Mesenchymal stem cell (in vitro differentiated cells and primary cell): ENCODE measurements around the gene MSH4.
A peak's percentile ranks its signal among the peaks of the same experiment; 100 is the strongest.

Experiments used
- DNase-seq: peaks from one replicate; pipeline ENCODE4 v3.0.0-alpha.2; 2013
- H2AFZ ChIP-seq: one replicate; pipeline ENCODE4 v1.6.1; 2013; ENCODE audit warnings: low read depth, mild to moderate bottlenecking, control low read depth, inconsistent platforms, low read length, moderate library complexity
- H2AK5ac ChIP-seq: 2 replicates; pipeline ENCODE4 v1.6.1; 2013; ENCODE audit warnings: low read length, moderate library complexity, mild to moderate bottlenecking, inconsistent platforms; ENCODE audit not compliant: severe bottlenecking
- H2BK120ac ChIP-seq: one replicate; pipeline ENCODE4 v1.6.1; 2013; ENCODE audit warnings: low read depth, mild to moderate bottlenecking, inconsistent platforms, low read length, moderate library complexity
- H2BK12ac ChIP-seq, 2 experiments: one replicate each; pipeline ENCODE4 v1.6.1; 2013; ENCODE audit warnings: inconsistent platforms in 2 of 2, low read length in 2 of 2, mild to moderate bottlenecking in 2 of 2, moderate library complexity in 2 of 2, control low read depth in 1 of 2
- H2BK15ac ChIP-seq: one replicate; pipeline ENCODE4 v1.6.1; 2013; ENCODE audit warnings: mild to moderate bottlenecking, low read depth, inconsistent platforms; ENCODE audit not compliant: poor library complexity, severe bottlenecking
- H2BK5ac ChIP-seq: 2 replicates; pipeline ENCODE4 v1.6.1; 2013; ENCODE audit warnings: low read depth, mild to moderate bottlenecking, low read length, control low read depth, inconsistent platforms; ENCODE audit not compliant: poor library complexity, severe bottlenecking
- H3K14ac ChIP-seq, 2 experiments: one replicate each; pipeline ENCODE4 v1.6.1; 2013; ENCODE audit warnings: inconsistent platforms in 2 of 2, low read length in 2 of 2, control low read depth in 1 of 2, mild to moderate bottlenecking in 1 of 2, moderate library complexity in 1 of 2
- H3K18ac ChIP-seq, 2 experiments: one replicate each; pipeline ENCODE4 v1.6.1; 2013; ENCODE audit warnings: inconsistent platforms in 2 of 2, low read length in 2 of 2, control low read depth in 1 of 2, low read depth in 1 of 2, mild to moderate bottlenecking in 1 of 2
- H3K23ac ChIP-seq, 2 experiments: one replicate each; pipeline ENCODE4 v1.6.1; 2013; ENCODE audit warnings: inconsistent platforms in 2 of 2, low read length in 2 of 2, mild to moderate bottlenecking in 2 of 2, moderate library complexity in 2 of 2, control low read depth in 1 of 2
- H3K27ac ChIP-seq: 2 replicates; pipeline ENCODE4 v1.5.1; 2013; ENCODE audit warnings: mild to moderate bottlenecking, moderate library complexity, low read length, control low read depth, inconsistent platforms; ENCODE audit not compliant: poor library complexity, severe bottlenecking
- H3K27me3 ChIP-seq, 2 experiments: 2 replicates each; pipeline versions ENCODE4 v1.6.1 to v1.7.0; 2013; ENCODE audit warnings: low read length in 2 of 2, mild to moderate bottlenecking in 2 of 2, moderate library complexity in 2 of 2, control low read depth in 1 of 2, inconsistent platforms in 1 of 2; ENCODE audit not compliant: control insufficient read depth in 1 of 2, insufficient read depth in 1 of 2
- H3K36me3 ChIP-seq, 2 experiments: 2 replicates each; pipeline versions ENCODE4 v1.6.1 to v1.7.0; 2013; ENCODE audit warnings: low read length in 2 of 2, control low read depth in 1 of 2, inconsistent platforms in 1 of 2, low read depth in 1 of 2, mild to moderate bottlenecking in 1 of 2; ENCODE audit not compliant: insufficient read depth in 2 of 2, control insufficient read depth in 1 of 2
- H3K4ac ChIP-seq, 2 experiments: one replicate each; pipeline ENCODE4 v1.6.1; 2013; ENCODE audit warnings: inconsistent platforms in 2 of 2, low read length in 2 of 2, mild to moderate bottlenecking in 2 of 2, moderate library complexity in 2 of 2, control low read depth in 1 of 2, low read depth in 1 of 2
- H3K4me1 ChIP-seq: 2 replicates; pipeline ENCODE4 v1.6.1; 2013; ENCODE audit warnings: low read depth, low read length, control low read depth; ENCODE audit not compliant: control insufficient read depth, insufficient read depth
- H3K4me2 ChIP-seq: 2 replicates; pipeline ENCODE4 v1.6.1; 2013; ENCODE audit warnings: low read length, mild to moderate bottlenecking, inconsistent platforms; ENCODE audit not compliant: poor library complexity, severe bottlenecking
- H3K4me3 ChIP-seq, 2 experiments: 2 replicates each; pipeline versions ENCODE4 v1.5.1 to v1.7.0; 2013; ENCODE audit warnings: low read length in 2 of 2, mild to moderate bottlenecking in 2 of 2, control low read depth in 1 of 2, low read depth in 1 of 2; ENCODE audit not compliant: insufficient read depth in 1 of 2
- H3K79me1 ChIP-seq: replicated peaks from 2 replicates; pipeline ENCODE4 v1.6.1; 2013; ENCODE audit warnings: mild to moderate bottlenecking, control low read depth, low read length, inconsistent platforms; ENCODE audit not compliant: poor library complexity, severe bottlenecking
- H3K9ac ChIP-seq: 2 replicates; pipeline ENCODE4 v1.7.0; 2013; ENCODE audit warnings: mild to moderate bottlenecking, low read length, moderate library complexity
- H3K9me3 ChIP-seq: 2 replicates; pipeline ENCODE4 v1.7.0; 2013; ENCODE audit warnings: mild to moderate bottlenecking, low read length; ENCODE audit not compliant: control insufficient read depth
- H4K8ac ChIP-seq: one replicate; pipeline ENCODE4 v1.6.1; 2013; ENCODE audit warnings: inconsistent platforms, mild to moderate bottlenecking, low read length, moderate library complexity
- H4K91ac ChIP-seq: one replicate; pipeline ENCODE4 v1.6.1; 2013; ENCODE audit warnings: mild to moderate bottlenecking, low read length, inconsistent platforms
- WGBS: methylation state at CpG from one replicate; pipeline ENCODE4 v1.1.7; 2013; ENCODE audit warnings: mixed read lengths; 5-methylcytosine and 5-hydroxymethylcytosine counted together

Gene MSH4

GRCh38 chr1:75901371-75901770, 104.7 kb downstream of the MSH4 start:
- no CpG with 5 or more reads among the region's 1 CpG for WGBS
- no peak overlapping the region for H4K91ac ChIP-seq
- H3K27ac ChIP-seq = no peak overlapping the region

GRCh38 chr1:75908717-75909152, 112.1 kb downstream of the MSH4 start:
- no peak overlapping the region for H3K14ac ChIP-seq
- H3K36me3 ChIP-seq = no peaks in the 10 kb centered on the region
- no peak overlapping the region for H3K27ac ChIP-seq
- no peak overlapping the region for H2AK5ac ChIP-seq
- H2BK5ac ChIP-seq = no peak overlapping the region
- no peak overlapping the region for H2BK120ac ChIP-seq
- no peak overlapping the region for H2BK15ac ChIP-seq
- no peak overlapping the region for H4K91ac ChIP-seq
- no peaks in the 10 kb centered on the region for H3K79me1 ChIP-seq
- H4K8ac ChIP-seq = no peak overlapping the region
- no peak overlapping the region for H3K4me2 ChIP-seq
- H3K4me3 ChIP-seq = no peak overlapping the region
- no peaks in the 10 kb centered on the region for H3K9me3 ChIP-seq
- WGBS = 33% methylated on average over 2 of the region's 2 CpGs
- H3K27me3 ChIP-seq = no peaks in the 10 kb centered on the region
- no peak overlapping the region for H3K4ac ChIP-seq
- no peaks in the 10 kb centered on the region for H3K4me1 ChIP-seq
- DNase-seq = peak; percentile 64
- no peak overlapping the region for H2AFZ ChIP-seq
- no peak overlapping the region for H2BK12ac ChIP-seq
- no peak overlapping the region for H3K18ac ChIP-seq
- H3K9ac ChIP-seq = no peak overlapping the region
- H3K23ac ChIP-seq = no peak overlapping the region

More at GRCh38 chr1:75901371-75901770, 104.7 kb downstream of the MSH4 start:
- Histone ChIP-seq H3K18ac (no peak overlapping the region), H3K4ac (no peak overlapping the region), H3K79me1 (no peaks in the 10 kb centered on the region), H2BK5ac (no peak overlapping the region), H4K8ac (no peak overlapping the region), H2BK12ac (no peak overlapping the region), H3K4me3 (no peak overlapping the region), H2AK5ac (no peak overlapping the region), H3K23ac (no peak overlapping the region), H3K9me3 (peaks cover 2% of the 10 kb centered on the region), H2BK15ac (no peak overlapping the region), H3K4me2 (no peak overlapping the region), H3K14ac (no peak overlapping the region), H3K27me3 (no peaks in the 10 kb centered on the region), H3K4me1 (no peaks in the 10 kb centered on the region), H3K9ac (no peak overlapping the region), H3K36me3 (no peaks in the 10 kb centered on the region), H2BK120ac (no peak overlapping the region), H2AFZ (no peak overlapping the region)
- no peak for DNase-seq

DNA sequence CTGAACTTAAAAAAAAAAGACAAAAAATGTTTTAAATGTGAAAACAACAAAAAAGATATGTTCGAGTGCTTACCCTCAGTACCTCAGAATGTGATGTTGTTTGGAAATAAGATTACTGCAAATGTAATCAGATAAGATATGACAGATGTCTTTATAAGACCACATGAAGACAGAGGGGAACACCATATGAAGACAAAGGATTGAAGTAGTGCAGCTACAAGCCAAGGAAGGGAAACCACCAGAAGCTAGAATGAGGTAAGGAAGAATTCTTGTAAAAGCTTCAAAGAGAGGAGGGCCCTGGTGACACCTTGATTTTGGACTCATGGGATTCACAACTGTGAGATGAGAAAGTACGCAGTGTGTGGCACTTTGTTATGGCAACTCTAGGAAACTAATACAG, 120.2 kb downstream of the MSH4 start:
- no peak overlapping the region for H3K18ac ChIP-seq
- no peak overlapping the region for H2BK12ac ChIP-seq
- no peaks in the 10 kb centered on the region for H3K4me1 ChIP-seq
- H3K4ac ChIP-seq = no peak overlapping the region
- no peak for DNase-seq
- no peak overlapping the region for H3K27ac ChIP-seq
- no peak overlapping the region for H2BK120ac ChIP-seq
- H4K91ac ChIP-seq = no peak overlapping the region
- no peak overlapping the region for H2BK15ac ChIP-seq
- H3K23ac ChIP-seq = no peak overlapping the region
- no peaks in the 10 kb centered on the region for H3K9me3 ChIP-seq
- H2BK5ac ChIP-seq = no peak overlapping the region
- H3K14ac ChIP-seq = no peak overlapping the region
- H3K27me3 ChIP-seq = no peaks in the 10 kb centered on the region
- no peak overlapping the region for H3K4me2 ChIP-seq
- 90% methylated on average over 2 of the region's 2 CpGs for WGBS
- no peak overlapping the region for H3K9ac ChIP-seq
- no peak overlapping the region for H2AFZ ChIP-seq
- no peaks in the 10 kb centered on the region for H3K36me3 ChIP-seq
- no peaks in the 10 kb centered on the region for H3K79me1 ChIP-seq
- H2AK5ac ChIP-seq = no peak overlapping the region
- no peak overlapping the region for H4K8ac ChIP-seq
- H3K4me3 ChIP-seq = no peak overlapping the region

DNA sequence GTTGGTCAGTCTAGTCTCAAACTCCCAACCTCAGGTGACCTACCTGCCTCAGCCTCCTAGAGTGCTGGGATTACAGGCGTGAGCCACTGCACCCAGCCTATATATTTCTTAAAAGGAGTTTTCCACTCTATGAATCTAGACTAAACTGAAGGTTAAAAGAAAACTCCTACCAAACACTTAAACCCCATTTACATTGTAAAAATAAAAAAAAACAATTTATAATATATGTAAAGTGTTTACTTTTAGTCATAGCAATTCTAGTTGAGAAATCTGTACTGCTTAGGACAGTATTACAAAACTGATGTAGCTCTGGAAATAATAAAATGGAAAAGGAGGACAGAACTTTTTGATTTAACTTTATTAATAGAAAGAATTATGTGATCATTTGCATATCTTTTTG, 126.0 kb downstream of the MSH4 start:
- Histone ChIP-seq H3K23ac (no peak overlapping the region), H3K9ac (no peak overlapping the region), H3K36me3 (no peaks in the 10 kb centered on the region), H3K4me1 (no peaks in the 10 kb centered on the region), H3K79me1 (no peaks in the 10 kb centered on the region), H3K27ac (no peak overlapping the region), H2AFZ (no peak overlapping the region), H3K4me2 (no peak overlapping the region), H2BK120ac (no peak overlapping the region), H2BK5ac (no peak overlapping the region), H3K27me3 (no peaks in the 10 kb centered on the region), H4K8ac (no peak overlapping the region), H3K9me3 (no peaks in the 10 kb centered on the region), H3K4ac (no peak overlapping the region), H2BK12ac (no peak overlapping the region), H3K4me3 (no peak overlapping the region), H2BK15ac (no peak overlapping the region), H4K91ac (no peak overlapping the region), H3K14ac (no peak overlapping the region), H2AK5ac (no peak overlapping the region), H3K18ac (no peak overlapping the region)
- DNase-seq = no peak
- WGBS = no CpG with 5 or more reads among the region's 1 CpG
